NCI-H526 treated with DMSO at 0.1 percent for 48 hours (cell line): ENCODE measurements around the gene PCYT2.

Experiments
- DNase-seq: peaks from one replicate; lab custom pipeline; 2025; lab: John Stamatoyannopoulos, UW

The PCYT2 gene

DNA sequence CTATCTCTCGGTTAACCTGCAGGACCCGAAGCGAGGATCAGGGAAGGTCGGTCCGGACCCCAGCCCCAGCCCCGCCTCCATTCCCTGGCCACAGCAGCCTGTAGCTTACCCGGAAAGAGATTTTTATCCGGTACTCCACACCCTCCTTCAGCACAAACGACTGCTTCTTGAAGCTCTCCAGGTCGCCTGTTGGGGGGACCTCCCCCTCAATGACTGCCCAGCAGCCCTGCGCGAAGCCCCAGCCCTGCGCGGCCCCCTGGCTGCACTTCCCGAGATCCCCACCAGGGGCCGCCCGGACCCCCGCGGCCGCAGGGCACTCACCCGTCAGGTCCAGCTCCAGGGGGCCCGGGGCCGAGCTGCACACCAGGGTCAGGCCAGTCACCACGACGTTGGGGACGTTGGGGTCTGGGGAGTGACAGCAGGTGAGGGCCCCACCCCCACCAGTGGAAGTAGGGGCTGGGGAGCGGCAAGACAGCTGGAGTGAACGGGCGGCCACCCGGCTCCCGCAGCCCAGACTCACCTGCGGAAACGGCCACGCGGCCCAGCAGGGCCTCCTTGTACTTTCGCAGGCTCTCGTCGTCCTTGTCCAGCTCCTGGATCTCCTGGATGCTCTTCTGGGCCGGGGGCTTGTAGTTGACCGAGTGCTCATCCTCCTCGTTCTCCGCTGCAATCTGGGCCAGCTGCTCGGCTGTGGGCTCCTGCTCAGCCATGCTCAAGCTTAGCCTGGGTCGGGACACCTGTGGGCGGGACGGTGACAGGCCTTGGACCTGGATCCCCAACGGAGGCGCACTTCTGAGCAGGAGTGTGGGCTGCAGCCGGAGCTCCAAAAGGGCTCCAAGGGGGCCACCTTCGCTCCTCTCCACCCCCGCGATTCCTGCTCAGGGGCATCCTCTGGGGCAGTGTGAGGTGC is 41.7 kb downstream of the PCYT2 start:
- peak; percentile 53 for DNase-seq

DNA sequence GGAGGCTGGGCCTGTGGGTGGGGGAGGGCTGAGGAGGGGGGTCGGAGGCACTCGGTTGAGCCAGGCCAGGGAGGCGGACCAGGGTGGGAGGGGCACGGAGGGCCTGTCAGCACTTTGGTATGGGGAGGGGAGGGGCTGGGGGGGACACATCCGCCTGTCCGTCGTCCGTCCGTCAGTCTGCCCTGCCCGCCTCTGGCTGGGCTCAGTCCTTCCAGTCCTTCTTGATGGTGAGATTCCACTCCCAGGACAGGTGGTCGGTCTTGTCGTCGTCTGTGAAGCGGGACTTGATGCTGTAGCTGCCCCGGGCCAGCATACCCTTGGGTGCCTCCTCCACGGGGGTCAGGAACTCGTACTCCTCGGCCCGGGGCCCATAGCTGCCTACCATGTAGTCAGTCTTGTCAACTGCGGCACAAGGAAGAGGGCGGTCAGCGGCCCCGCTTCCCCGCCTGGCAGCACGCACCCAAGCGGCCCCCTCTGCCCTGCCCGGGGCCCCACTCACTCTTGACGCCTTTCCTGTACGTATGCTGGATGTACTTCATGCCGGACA is 42.5 kb downstream of the PCYT2 start:
- no peak for DNase-seq

- no peak for DNase-seq
Observed at GRCh38 chr17:81867991-81868673, 43.1 kb downstream of the PCYT2 start.

GRCh38 chr17:81867170-81867990 is 43.8 kb downstream of the PCYT2 start:
- DNase-seq, result peak; percentile 8

GRCh38 chr17:81866440-81867169 is 44.6 kb downstream of the PCYT2 start:
- no peak for DNase-seq

GRCh38 chr17:81865733-81866439 is 45.3 kb downstream of the PCYT2 start:
- DNase-seq, result no peak

- DNase-seq, result no peak
Observed at GRCh38 chr17:81865358-81865732, 45.9 kb downstream of the PCYT2 start.

- DNase-seq, result no peak
Observed at GRCh38 chr17:81863833-81864768, 47.1 kb downstream of the PCYT2 start.

DNA sequence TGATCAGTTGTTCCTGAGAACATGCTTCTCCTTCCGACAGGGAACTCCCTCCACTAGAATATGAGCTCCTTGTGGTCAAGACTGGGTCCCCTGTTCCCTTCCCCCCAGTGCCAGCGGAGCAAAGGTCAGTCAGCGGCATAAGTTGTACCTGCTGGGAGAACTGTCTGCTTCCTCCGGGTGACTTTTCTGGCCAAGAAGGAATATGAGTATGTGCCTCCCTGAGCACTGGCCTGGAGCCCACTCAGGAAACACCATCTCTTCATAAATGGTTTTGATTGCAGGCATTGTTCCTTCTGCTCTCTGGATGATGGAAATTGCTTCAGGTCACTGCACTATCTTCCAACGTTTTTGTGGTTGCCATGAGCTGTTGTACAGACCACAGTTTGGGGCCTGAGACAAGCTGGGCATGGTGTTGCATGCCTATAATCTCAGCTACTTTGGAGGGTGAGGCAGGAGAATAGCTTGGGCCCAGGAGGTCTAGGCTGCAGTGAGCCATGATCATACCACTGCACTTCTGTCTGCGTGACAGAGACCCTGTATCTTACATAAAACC is 48.0 kb downstream of the PCYT2 start:
- DNase-seq, result no peak

DNA sequence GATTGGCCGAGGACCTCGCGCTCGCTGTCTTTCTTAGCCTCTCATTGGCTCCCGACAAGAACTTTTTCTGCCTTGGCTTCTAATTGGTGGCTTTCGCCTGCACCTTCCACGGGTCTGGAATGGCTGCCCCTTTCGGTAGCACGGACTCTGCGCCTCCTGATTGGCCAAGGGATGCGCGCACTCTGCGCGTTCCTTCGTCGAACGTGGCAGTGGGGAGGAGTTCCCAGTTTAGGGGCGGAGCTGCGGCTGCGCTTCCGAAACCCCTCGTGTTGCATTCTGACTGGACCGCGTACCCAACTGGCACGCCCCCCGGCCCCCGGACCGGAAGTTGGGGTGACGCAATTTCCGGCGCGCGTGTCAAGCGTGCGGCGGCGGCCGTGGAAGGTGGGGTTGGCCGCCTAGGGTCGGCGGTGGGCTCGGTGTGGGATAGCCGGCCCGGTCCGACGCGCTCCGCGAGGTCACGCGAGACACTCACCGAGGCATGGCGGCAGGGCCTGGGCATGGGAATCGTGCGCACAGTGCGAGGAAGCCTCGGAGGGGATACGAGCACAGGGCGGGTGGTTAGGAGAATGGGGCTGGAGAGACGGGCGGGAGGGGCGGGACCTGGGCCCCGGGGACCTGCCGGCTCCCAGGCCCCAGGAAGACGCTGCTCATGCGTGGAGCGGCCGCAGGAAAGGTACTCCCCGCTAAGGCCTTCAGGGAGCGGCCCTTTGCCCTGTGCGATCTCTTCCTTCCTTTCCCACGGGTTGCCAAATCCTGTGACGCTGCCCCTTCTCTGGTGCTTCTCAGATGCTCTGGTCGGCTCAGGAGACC is 50.2 kb downstream of the PCYT2 start:
- DNase-seq, result peak; percentile 99

DNA sequence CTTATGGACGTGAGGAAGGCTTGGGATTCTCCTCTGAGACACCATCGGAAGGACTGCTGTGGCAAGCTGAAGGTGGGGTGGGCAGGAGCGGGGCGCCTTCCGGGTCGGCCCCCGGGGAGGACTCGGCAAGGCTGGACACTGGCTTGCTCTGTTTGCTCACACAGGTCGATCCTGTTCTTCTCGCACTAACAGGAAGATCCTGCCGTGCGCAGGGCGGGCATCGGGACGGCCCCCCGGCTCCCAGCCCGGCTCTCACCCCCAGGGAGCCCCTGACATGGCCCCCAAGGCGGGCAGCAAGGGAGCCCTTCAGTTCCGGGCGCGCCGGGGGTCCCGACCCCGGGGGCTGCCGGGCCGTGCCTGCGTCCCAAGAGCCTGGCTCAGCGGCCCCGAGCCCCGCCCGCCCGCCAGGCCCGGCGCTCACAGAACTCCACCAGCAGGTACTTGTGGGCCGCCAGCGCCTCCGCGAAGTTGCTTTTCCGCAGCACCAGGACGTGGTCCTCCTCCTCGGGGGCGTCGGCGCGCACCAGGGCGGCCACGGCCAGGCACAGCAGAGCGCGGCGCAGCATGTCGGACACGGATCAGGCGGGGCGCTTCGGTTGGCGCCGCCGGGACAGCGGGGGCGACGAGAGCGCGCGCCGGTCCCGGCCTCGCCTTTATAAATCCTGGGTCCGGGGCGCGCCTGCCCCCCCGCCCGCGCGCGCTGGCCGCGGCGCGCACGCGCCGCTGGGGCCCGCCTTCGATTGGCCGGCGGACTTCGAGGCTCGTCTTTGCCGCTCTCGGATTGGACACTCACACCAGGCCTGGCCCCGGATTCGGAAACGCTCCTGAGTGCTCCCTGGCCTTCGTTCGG is 51.1 kb downstream of the PCYT2 start, which contains the start of gene P4HB:
TSS of gene P4HB (minus strand) at position 630 of the 850 bp plus-strand sequence. CDS start at position 566, 64 bp downstream.
- no peak for DNase-seq

DNA sequence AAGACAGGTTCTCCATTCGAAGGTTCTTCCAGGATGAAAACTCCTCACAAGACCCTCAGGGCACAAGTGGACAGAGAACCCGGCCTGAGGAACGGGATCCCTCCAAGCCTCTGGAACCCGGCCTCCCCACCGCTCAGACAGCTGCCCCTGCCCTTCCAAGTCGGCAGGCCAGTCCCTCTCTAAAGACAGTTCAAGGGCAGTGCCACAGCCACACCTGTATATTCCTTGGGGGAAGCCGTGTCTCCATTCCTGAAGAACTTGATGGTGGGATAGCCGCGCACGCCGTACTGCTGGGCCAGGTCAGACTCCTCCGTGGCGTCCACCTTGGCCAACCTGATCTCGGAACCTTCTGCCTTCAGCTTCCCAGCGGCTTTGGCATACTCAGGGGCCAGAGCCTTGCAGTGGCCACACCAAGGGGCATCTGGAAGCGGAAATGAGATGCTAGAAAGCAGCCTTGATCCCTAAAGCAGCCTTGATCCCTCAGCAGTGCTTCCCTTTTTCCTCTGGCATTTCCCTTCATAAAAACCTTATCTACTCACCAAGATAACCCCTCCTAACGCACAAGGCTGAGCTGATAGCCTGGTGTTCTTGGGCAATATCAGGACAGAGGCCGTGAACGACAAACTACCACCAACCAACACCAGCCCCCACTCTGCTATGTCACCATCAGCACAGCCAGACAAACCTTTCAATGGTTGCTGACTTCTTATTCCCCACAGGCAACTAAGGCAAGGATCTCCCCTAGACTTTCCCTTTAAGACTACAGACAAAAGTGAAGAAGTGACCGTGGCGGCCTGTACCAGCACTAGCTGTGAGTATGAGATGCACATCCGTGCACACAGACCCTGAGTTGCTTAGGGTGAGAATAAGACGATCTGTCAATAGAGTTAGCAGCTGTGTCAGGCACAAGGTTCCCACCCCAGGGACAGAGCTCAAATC is 52.0 kb downstream of the PCYT2 start:
- DNase-seq, result no peak

DNA sequence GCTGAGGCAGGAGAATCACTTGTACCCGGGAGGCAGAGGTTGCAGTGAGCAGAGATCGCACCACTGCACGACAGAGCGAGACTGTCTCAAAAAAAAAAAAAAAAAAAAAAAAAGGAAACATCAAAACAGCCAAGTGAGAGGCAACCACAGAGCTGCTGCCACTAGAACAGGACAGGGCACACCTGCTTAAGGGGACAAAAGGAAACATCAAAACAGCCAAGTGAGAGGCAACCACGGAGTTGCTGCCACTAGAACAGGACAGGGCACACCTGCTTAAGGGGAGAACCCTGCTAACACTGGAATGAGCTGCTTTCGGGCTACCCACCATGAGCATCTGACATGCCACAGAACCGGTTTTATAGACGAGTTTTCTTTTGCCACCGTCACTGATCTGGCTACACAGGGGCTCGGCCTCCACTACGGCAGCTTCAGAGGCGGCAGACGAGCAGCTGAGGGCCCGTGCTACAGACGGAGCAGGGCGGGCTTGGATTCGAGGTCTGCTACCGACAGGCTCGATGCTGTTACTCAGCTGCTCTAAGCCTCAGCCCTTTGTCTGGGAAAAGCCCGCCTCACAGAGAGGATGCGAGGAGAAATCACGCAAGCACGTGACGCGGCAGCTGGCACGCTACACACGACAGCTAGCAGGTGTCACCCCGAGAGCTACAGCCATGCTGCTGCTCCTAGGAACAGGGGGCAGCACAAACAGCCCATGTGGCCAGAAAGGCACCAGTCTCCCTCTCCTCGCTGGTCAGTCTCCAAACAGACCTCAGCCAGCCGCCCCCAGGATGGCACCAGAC is 52.8 kb downstream of the PCYT2 start:
- no peak for DNase-seq

GRCh38 chr17:81854974-81855774 is 56.0 kb downstream of the PCYT2 start:
- no peak for DNase-seq

GRCh38 chr17:81852237-81852636 is 59.0 kb downstream of the PCYT2 start:
- no peak for DNase-seq
